ENCODE results near the gene CDC42BPA.
A peak's percentile ranks its signal among the peaks of the same experiment; 100 is the strongest.

CDC42BPA gene

GRCh38 chr1:226948051-226948450 lies 370.2 kb downstream of the CDC42BPA start:
- TF ChIP-seq CTCF (conservative IDR thresholded peaks at IDR 0.05): no peak
- no peak overlapping the region for H3K27ac ChIP-seq

GRCh38 chr1:226946841-226947240 lies 371.5 kb downstream of the CDC42BPA start:
- no peak for TF ChIP-seq CTCF (conservative IDR thresholded peaks at IDR 0.05)
- H3K27ac ChIP-seq: peak overlapping the region; percentile 98

GRCh38 chr1:226946285-226946684 lies 372.0 kb downstream of the CDC42BPA start:
- H3K27ac ChIP-seq: peak overlapping the region; percentile 98

GRCh38 chr1:226945858-226946245 lies 372.4 kb downstream of the CDC42BPA start:
- TF ChIP-seq CTCF (conservative IDR thresholded peaks at IDR 0.05): no peak
- H3K27ac ChIP-seq: peak overlapping the region; percentile 98

More at GRCh38 chr1:226946285-226946684, 372.0 kb downstream of the CDC42BPA start:
- TF ChIP-seq CTCF (conservative IDR thresholded peaks at IDR 0.05): no peak

- TF ChIP-seq CTCF (conservative IDR thresholded peaks at IDR 0.05): no peak
- H3K27ac ChIP-seq: peak overlapping the region; percentile 98
Measured at GRCh38 chr1:226945106-226945857, 373.0 kb downstream of the CDC42BPA start.

GRCh38 chr1:226943927-226944326 lies 374.4 kb downstream of the CDC42BPA start:
- H3K27ac ChIP-seq: peak overlapping the region; percentile 98
- TF ChIP-seq CTCF (conservative IDR thresholded peaks at IDR 0.05): no peak

GRCh38 chr1:226943156-226943555 lies 375.1 kb downstream of the CDC42BPA start:
- H3K27ac ChIP-seq: peak overlapping the region; percentile 98
- TF ChIP-seq CTCF (conservative IDR thresholded peaks at IDR 0.05): no peak

Data from VCaP (cell line).